A549 (cell line): ENCODE measurements around the gene SMAD3. TPM values are rescaled to one million over a fixed set of nuclear protein-coding genes. Genes with fewer than 3 reads are reported as not detected.

Experiments used
- ATAC-seq, 2 experiments: fragments of 200-7000 bp in 1 of 2; fragments of >200 bp in 1 of 2; cut with Nextera tagmentation in 1 of 2; cut with Tn5 transposase in 1 of 2; 3 replicates each; pipeline versions ENCODE4 v1.8.0 to v1.9.1; 2018 to 2020; ENCODE audit warnings: mild to moderate bottlenecking in 1 of 2, moderate library complexity in 1 of 2
- CTCF ChIA-PET: fragments of 300-600 bp; sonication (Branson Sonifier 250); formaldehyde crosslinking; extraction: SDS; loops from one replicate; lab custom pipeline; 2021; ENCODE audit warnings: antibody characterized with exemption, inconsistent platforms; lab: Yijun Ruan, JAX
- POLR2A ChIA-PET: fragments of 350-600 bp; formaldehyde crosslinking; extraction: SDS; loops from one replicate; lab custom pipeline; 2021; ENCODE audit warnings: antibody characterized with exemption, inconsistent platforms; lab: Yijun Ruan, JAX
- DNase-seq, 2 experiments: peaks; one replicate each; pipeline versions ENCODE4 v3.0.0 to v3.0.0-alpha.2; 2011 to 2016; ENCODE audit warnings: low read depth in 1 of 2, low spot score in 1 of 2
- FAIRE-seq: peaks from 2 replicates; lab custom pipeline; 2011; peaks lifted over from hg19 to GRCh38; lab: Jason Lieb, UNC
- H3K27ac ChIP-seq, 2 experiments: fragments of >200 bp; sonication (Bioruptor Twin); formaldehyde crosslinking; 3 replicates each; pipeline ENCODE4 v1.5.1; 2016 to 2017
- H3K4me1 ChIP-seq: fragments of >200 bp; sonication (Bioruptor Twin); formaldehyde crosslinking; 3 replicates; pipeline ENCODE4 v1.6.1; 2016
- H3K4me2 ChIP-seq: fragments of >200 bp; sonication (Bioruptor Twin); formaldehyde crosslinking; 3 replicates; pipeline ENCODE4 v1.6.1; 2016
- H3K4me3 ChIP-seq: fragments of >200 bp; sonication (Bioruptor Twin); formaldehyde crosslinking; 3 replicates; pipeline ENCODE4 v1.5.1; 2016
- H3K9me3 ChIP-seq: fragments of >200 bp; sonication (Bioruptor Twin); formaldehyde crosslinking; 3 replicates; pipeline ENCODE4 v1.6.1; 2016
- BHLHE40 ChIP-seq: IDR thresholded peaks from 2 replicates; pipeline ENCODE4 v1.6.1; 2012; ENCODE audit warnings: low read depth, low read length, inconsistent platforms
- CBX2 ChIP-seq: fragments of 200-600 bp; sonication (generic); IDR thresholded peaks from 2 replicates; pipeline ENCODE4 v1.6.1; 2016; ENCODE audit warnings: low read depth, mild to moderate bottlenecking, borderline replicate concordance
- CBX8 ChIP-seq: fragments of 200-600 bp; sonication (generic); IDR thresholded peaks from 2 replicates; pipeline ENCODE4 v1.6.1; 2016
- CEBPB ChIP-seq, 2 experiments: fragments of >200 bp in 1 of 2; sonication (Bioruptor Twin) in 1 of 2; formaldehyde crosslinking in 1 of 2; IDR thresholded peaks; 2 replicates each; pipeline ENCODE4 v1.6.1; 2012 to 2016
- CHD4 ChIP-seq: fragments of 200-600 bp; sonication (generic); IDR thresholded peaks from 2 replicates; pipeline ENCODE4 v1.6.1; 2016; ENCODE audit warnings: antibody characterized with exemption, mild to moderate bottlenecking, borderline replicate concordance
- E2F6 ChIP-seq: IDR thresholded peaks from 2 replicates; pipeline ENCODE4 v1.6.1; 2012; ENCODE audit warnings: low read depth, borderline replicate concordance
- EHMT2 ChIP-seq: fragments of 200-600 bp; sonication (generic); IDR thresholded peaks from 2 replicates; pipeline ENCODE4 v1.6.1; 2016; ENCODE audit warnings: antibody characterized with exemption, low read depth, mild to moderate bottlenecking, moderate library complexity
- EP300 ChIP-seq, 2 experiments: fragments of >200 bp; sonication (Bioruptor Twin); formaldehyde crosslinking; IDR thresholded peaks; 2 replicates in 1 of 2; 3 replicates in 1 of 2; pipeline ENCODE4 v1.6.1; 2016 to 2017
- FOSB ChIP-seq: fragments of 250-450 bp; sonication (Bioruptor Pico); IDR thresholded peaks from 2 replicates; pipeline ENCODE4 v1.5.0; 2020; ENCODE audit warnings: mild to moderate bottlenecking, moderate library complexity
- FOSL2 ChIP-seq, 2 experiments: fragments of 450-650 bp in 1 of 2; fragments of >200 bp in 1 of 2; sonication (Bioruptor Twin) in 1 of 2; formaldehyde crosslinking; IDR thresholded peaks; 2 replicates each; pipeline versions ENCODE4 v1.5.0 to v1.6.1; 2016 to 2020; ENCODE audit warnings: mild to moderate bottlenecking in 1 of 2, moderate library complexity in 1 of 2
- FOXS1 ChIP-seq: fragments of 250-450 bp; sonication (Bioruptor Pico); IDR thresholded peaks from 2 replicates; pipeline ENCODE4 v1.5.0; 2020; ENCODE audit warnings: mild to moderate bottlenecking, moderate library complexity
- HDAC2 ChIP-seq: fragments of 200-600 bp; sonication (generic); IDR thresholded peaks from 2 replicates; pipeline ENCODE4 v1.6.1; 2016
- HES2 ChIP-seq: fragments of >200 bp; sonication (Bioruptor Twin); formaldehyde crosslinking; IDR thresholded peaks from 2 replicates; pipeline ENCODE4 v1.6.1; 2016
- HMGXB4 ChIP-seq: fragments of 250-450 bp; sonication (Bioruptor Pico); IDR thresholded peaks from 2 replicates; pipeline ENCODE4 v1.5.0; 2021; ENCODE audit warnings: mild to moderate bottlenecking, moderate library complexity, borderline replicate concordance
- JUN ChIP-seq, 2 experiments: fragments of >200 bp; sonication (Bioruptor Twin); formaldehyde crosslinking; IDR thresholded peaks; 2 replicates in 1 of 2; 3 replicates in 1 of 2; pipeline ENCODE4 v1.6.1; 2016 to 2017
- JUNB ChIP-seq: fragments of >200 bp; sonication (Bioruptor Twin); formaldehyde crosslinking; IDR thresholded peaks from 2 replicates; pipeline ENCODE4 v1.6.1; 2016
- KDM1A ChIP-seq: fragments of 200-600 bp; sonication (generic); IDR thresholded peaks from 2 replicates; pipeline ENCODE4 v1.6.1; 2016; ENCODE audit warnings: low read depth, mild to moderate bottlenecking
- MAFK ChIP-seq: fragments of 450-650 bp; IDR thresholded peaks from 2 replicates; pipeline ENCODE4 v1.6.1; 2014; ENCODE audit not compliant: partially characterized antibody
- MAX ChIP-seq: IDR thresholded peaks from 2 replicates; pipeline ENCODE4 v1.6.1; 2012
- MAZ ChIP-seq: fragments of 150-350 bp; IDR thresholded peaks from 2 replicates; pipeline ENCODE4 v1.6.1; 2014; ENCODE audit warnings: antibody characterized with exemption, low read depth, low read length, borderline replicate concordance
- MYC ChIP-seq: IDR thresholded peaks from 2 replicates; pipeline ENCODE4 v1.6.1; 2012; ENCODE audit warnings: mild to moderate bottlenecking, inconsistent platforms, low read length, improper control_type of control experiment, borderline replicate concordance
- POLR2AphosphoS2 ChIP-seq: conservative IDR thresholded peaks from 2 replicates; pipeline ENCODE4 v1.6.1; 2012; ENCODE audit warnings: low read length, improper control_type of control experiment, inconsistent platforms
- RAD21 ChIP-seq, 2 experiments: fragments of >200 bp in 1 of 2; sonication (Bioruptor Twin) in 1 of 2; formaldehyde crosslinking in 1 of 2; IDR thresholded peaks in 1 of 2; conservative IDR thresholded peaks in 1 of 2; 2 replicates in 1 of 2; 3 replicates in 1 of 2; pipeline ENCODE4 v1.6.1; 2012 to 2018; ENCODE audit warnings: inconsistent platforms in 1 of 2
- RNF2 ChIP-seq: fragments of 200-600 bp; sonication (generic); IDR thresholded peaks from 2 replicates; pipeline ENCODE4 v1.6.1; 2016; ENCODE audit warnings: low read depth, mild to moderate bottlenecking, antibody characterized with exemption, moderate library complexity, borderline replicate concordance
- SREBF2 ChIP-seq: fragments of 450-650 bp; IDR thresholded peaks from 2 replicates; pipeline ENCODE4 v1.6.1; 2014; ENCODE audit warnings: mild to moderate bottlenecking, moderate library complexity
- TFCP2L1 ChIP-seq: fragments of 250-450 bp; sonication (Bioruptor Pico); IDR thresholded peaks from 2 replicates; pipeline ENCODE4 v1.5.0; 2021; ENCODE audit warnings: mild to moderate bottlenecking
- TP53 ChIP-seq: fragments of 250-450 bp; sonication (Bioruptor Pico); IDR thresholded peaks from 2 replicates; pipeline ENCODE4 v1.5.0; 2021; ENCODE audit warnings: mild to moderate bottlenecking, moderate library complexity
- ZC3H11A ChIP-seq: fragments of 450-650 bp; IDR thresholded peaks from 2 replicates; pipeline ENCODE4 v1.6.1; 2014; ENCODE audit warnings: antibody characterized with exemption, mild to moderate bottlenecking
- ZFP36 ChIP-seq: fragments of 450-650 bp; IDR thresholded peaks from 2 replicates; pipeline ENCODE4 v1.6.1; 2014; ENCODE audit warnings: borderline replicate concordance; ENCODE audit not compliant: partially characterized antibody
- WGBS: methylation state at CpG from one replicate; pipeline ENCODE4 v1.1.6; 2017; ENCODE audit errors: missing lambda C conversion rate; 5-methylcytosine and 5-hydroxymethylcytosine counted together
- polyA plus RNA-seq, 4 experiments: library from polyadenylated mRNA; depleted of rRNA in 3 of 4; stranded (reverse); fragments of >200 nt; fragmentation: RNase III in 1 of 4; extraction: RNeasy Plus Mini Kit Qiagen cat#74134 plus additional on column Dnase treatment in 1 of 4; gene quantifications; 2 replicates in 3 of 4; 3 replicates in 1 of 4; pipeline ENCODE4 v1.2.3, GENCODE V29; 2011 to 2017
- TF ChIP-seq, protein P1 (sequence below): fragments of >200 bp; sonication (Bioruptor Twin); formaldehyde crosslinking; IDR thresholded peaks from 3 replicates; pipeline ENCODE4 v1.6.1; 2016
- TF ChIP-seq, protein P2 (sequence below): IDR thresholded peaks from 2 replicates; pipeline ENCODE4 v1.6.1; 2012

The SMAD3 gene
- polyA plus RNA-seq, 2 of the 4 experiments (the other 2 are of a cell fraction) = 74.6 to 77.2 TPM

- TF ChIP-seq FOSL2 (IDR thresholded peaks at IDR 0.05) (peak; percentile 97), FOSL2 (CRISPR knock-in tag; IDR thresholded peaks at IDR 0.05) (peak; percentile 100), SREBF2 (no peak), E2F6 (peak; percentile 56; the same call in 1 of the 2 replicates), KDM1A (peak; percentile 97), JUNB (peak; percentile 96), FOSB (CRISPR knock-in tag) (no peak), HMGXB4 (CRISPR knock-in tag) (no peak), ZC3H11A (no peak), HDAC2 (peak; percentile 86), EP300 (IDR thresholded peaks at IDR 0.05) (peak; percentile 68; a peak in 2 of 5 replicates), CBX2 (no peak), CEBPB (IDR thresholded peaks at IDR 0.05) (peak; percentile 99 to 100), MAZ (no peak), MAFK (peak; percentile 56), MAX (peak; percentile 90), HES2 (peak; percentile 88), JUN (IDR thresholded peaks at IDR 0.05) (peak; percentile 84 to 86; a peak in 4 of 5 replicates), TP53 (CRISPR knock-in tag) (no peak), RAD21 (conservative IDR thresholded peaks at IDR 0.05 in 1 of 2, IDR thresholded peaks at IDR 0.05 in 1 of 2) (peak; percentile 33 to 55; a peak in 3 of 5 replicates), ZFP36 (no peak)
- TF ChIP-seq, protein P1, sequence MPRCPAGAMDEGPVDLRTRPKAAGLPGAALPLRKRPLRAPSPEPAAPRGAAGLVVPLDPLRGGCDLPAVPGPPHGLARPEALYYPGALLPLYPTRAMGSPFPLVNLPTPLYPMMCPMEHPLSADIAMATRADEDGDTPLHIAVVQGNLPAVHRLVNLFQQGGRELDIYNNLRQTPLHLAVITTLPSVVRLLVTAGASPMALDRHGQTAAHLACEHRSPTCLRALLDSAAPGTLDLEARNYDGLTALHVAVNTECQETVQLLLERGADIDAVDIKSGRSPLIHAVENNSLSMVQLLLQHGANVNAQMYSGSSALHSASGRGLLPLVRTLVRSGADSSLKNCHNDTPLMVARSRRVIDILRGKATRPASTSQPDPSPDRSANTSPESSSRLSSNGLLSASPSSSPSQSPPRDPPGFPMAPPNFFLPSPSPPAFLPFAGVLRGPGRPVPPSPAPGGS = peak; percentile 67; the same call in 2 of the 3 replicates
- TF ChIP-seq, protein P2, sequence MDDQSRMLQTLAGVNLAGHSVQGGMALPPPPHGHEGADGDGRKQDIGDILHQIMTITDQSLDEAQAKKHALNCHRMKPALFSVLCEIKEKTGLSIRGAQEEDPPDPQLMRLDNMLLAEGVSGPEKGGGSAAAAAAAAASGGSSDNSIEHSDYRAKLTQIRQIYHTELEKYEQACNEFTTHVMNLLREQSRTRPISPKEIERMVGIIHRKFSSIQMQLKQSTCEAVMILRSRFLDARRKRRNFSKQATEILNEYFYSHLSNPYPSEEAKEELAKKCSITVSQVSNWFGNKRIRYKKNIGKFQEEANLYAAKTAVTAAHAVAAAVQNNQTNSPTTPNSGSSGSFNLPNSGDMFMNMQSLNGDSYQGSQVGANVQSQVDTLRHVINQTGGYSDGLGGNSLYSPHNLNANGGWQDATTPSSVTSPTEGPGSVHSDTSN = peak; percentile 86
Measured at GRCh38 chr15:67024314-67024997, 40.9 kb upstream of the SMAD3 start (continued).

DNA sequence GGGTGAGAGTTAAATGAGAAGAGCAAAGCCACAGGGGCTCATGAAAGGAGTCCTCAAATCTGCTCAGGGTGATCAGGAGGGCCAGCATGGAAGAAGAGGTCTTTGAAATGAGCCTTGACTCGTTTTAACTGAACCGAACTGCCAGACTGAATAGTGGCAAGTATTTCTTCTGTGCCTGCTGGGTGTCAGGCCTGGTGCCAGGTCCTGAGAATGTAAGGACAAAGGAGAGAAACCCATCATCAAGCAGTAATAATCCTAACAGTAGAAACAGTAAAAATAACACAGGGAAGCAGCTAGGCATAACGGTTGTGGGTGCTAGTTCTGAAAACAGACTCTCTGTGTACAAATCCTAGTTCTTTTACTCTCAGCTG lies 40.4 kb upstream of the SMAD3 start:
- Histone ChIP-seq H3K9me3 (no peaks in the 10 kb centered on the region), H3K4me2 (peak overlapping the region; percentile 83), H3K27ac (peak overlapping the region; percentile 66 to 89)
- no peak for FAIRE-seq
- peak in 1 of 2 experiments; percentile 6; a peak in 2 of 6 replicates for ATAC-seq
- CTCF ChIA-PET = interaction anchor here (1.6 to 3.8 kb wide), 5 partner anchors 11 to 79 kb away, joined by 4 to 24 read pairs (median 9); no protein-coding TSS in a partner anchor
- WGBS = 57% methylated on average over 3 of the region's 3 CpGs
- no peak for DNase-seq
- POLR2A ChIA-PET = interaction anchor here (1.1 kb wide), 1 partner anchor 13 kb away, joined by 3 read pairs; no protein-coding TSS in a partner anchor
- TF ChIP-seq, protein P2 = no peak
- TF ChIP-seq CBX8 (no peak), RNF2 (no peak), MYC (no peak), BHLHE40 (no peak), CHD4 (0 out of 2 replicates have a peak, but pooled peaks have one; percentile 29), TP53 (CRISPR knock-in tag) (0 out of 2 replicates have a peak, but pooled peaks have one; percentile 34), POLR2AphosphoS2 (no peak), FOXS1 (CRISPR knock-in tag) (no peak), EHMT2 (no peak), TFCP2L1 (no peak), HDAC2 (no peak; the same call in 1 of the 2 replicates)
- TF ChIP-seq, all 56 proteins: peak for 2
- H3K4me1 ChIP-seq = peaks cover 59% of the 10 kb centered on the region
- no peak overlapping the region for H3K4me3 ChIP-seq
